AG04450 (cell line): Measurements from ENCODE around the gene MAPKAP1. TPM values are rescaled to one million over a fixed set of nuclear protein-coding genes. Genes with fewer than 3 reads are reported as not detected.

Experiments used
- CTCF ChIA-PET: fragments of 300-600, 350-600 bp; formaldehyde crosslinking; extraction: SDS; loops from one replicate; lab custom pipeline; 2022; ENCODE audit warnings: antibody characterized with exemption, inconsistent platforms; lab: Charles Lee
- POLR2A ChIA-PET: fragments of 350-600 bp; formaldehyde crosslinking; extraction: SDS; loops from one replicate; lab custom pipeline; 2021; ENCODE audit warnings: antibody characterized with exemption, inconsistent platforms; lab: Yijun Ruan, JAX
- DNase-seq: peaks from one replicate; pipeline ENCODE4 v3.0.0-alpha.2; 2011; ENCODE audit warnings: low read depth, low spot score
- H3K27ac ChIP-seq: one replicate; pipeline ENCODE4 v1.5.1; 2012; ENCODE audit warnings: low read depth, low read length, control low read depth
- H3K27me3 ChIP-seq: one replicate; pipeline ENCODE4 v1.6.0; 2012; ENCODE audit warnings: low read length; ENCODE audit not compliant: control insufficient read depth, insufficient read depth
- H3K4me3 ChIP-seq: 2 replicates; pipeline ENCODE4 v1.5.1; 2011; ENCODE audit warnings: mild to moderate bottlenecking, low read depth, low read length, control low read depth
- H3K9me3 ChIP-seq: 2 replicates; pipeline ENCODE4 v1.5.1; 2012; ENCODE audit warnings: low read length; ENCODE audit not compliant: control insufficient read depth, insufficient read depth
- polyA plus RNA-seq: library from polyadenylated mRNA; depleted of rRNA; stranded (reverse); fragments of >200 nt; gene quantifications from 2 replicates; pipeline ENCODE4 v1.2.3, GENCODE V29; 2011
- TF ChIP-seq, protein P1 (sequence below): IDR thresholded peaks from 2 replicates; pipeline ENCODE4 v1.5.1; 2011; ENCODE audit warnings: low read depth, low read length, control low read depth, inconsistent platforms

Gene MAPKAP1
- polyA plus RNA-seq, 1 experiment, result 140 TPM

DNA sequence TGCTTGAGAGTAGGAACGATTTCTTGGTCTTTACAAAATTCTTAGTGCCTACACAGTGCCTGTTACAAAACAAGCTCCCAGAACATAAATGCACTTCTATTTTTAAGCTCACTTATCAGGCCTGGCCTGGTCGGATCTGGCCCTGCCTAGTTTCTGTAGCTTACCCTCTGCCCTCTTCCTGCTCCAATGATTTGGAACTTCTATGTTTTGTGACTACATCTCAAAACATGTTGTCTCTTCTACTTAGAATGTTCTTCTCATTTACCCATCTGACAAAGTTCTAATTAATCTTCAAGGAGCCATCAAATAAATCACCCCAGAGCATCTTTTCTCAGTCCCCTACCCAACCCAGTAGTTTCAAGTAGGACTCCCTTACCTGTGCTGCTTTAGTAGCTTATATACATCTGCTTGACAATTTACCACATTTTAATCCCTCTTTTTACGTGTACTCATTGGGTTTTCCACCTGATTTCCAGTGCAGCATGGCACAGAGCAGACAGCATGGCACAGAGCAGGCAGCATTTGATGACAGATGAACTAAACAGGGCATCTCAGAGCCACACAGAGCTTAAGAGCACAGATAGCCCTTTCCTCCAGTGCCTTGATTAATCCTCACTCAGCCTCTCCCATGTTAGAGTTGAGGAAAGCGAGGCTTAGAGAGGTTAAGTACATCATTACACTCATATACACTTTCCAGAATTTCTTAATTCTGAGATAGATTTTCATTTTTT lies 171.9 kb downstream of the MAPKAP1 start:
- Histone ChIP-seq H3K27ac (no peak overlapping the region), H3K4me3 (no peak overlapping the region), H3K9me3 (no peaks in the 10 kb centered on the region), H3K27me3 (no peaks in the 10 kb centered on the region)
- no peak for DNase-seq
- ChIA-PET POLR2A (interaction anchor here (0.5 to 0.9 kb wide), 2 partner anchors 9 to 218 kb away, joined by 4 read pairs; no protein-coding TSS in a partner anchor), CTCF (interaction anchor here (1.4 kb wide), 1 partner anchor 9 kb away, joined by 5 read pairs; no protein-coding TSS in a partner anchor)
- TF ChIP-seq, protein P1, sequence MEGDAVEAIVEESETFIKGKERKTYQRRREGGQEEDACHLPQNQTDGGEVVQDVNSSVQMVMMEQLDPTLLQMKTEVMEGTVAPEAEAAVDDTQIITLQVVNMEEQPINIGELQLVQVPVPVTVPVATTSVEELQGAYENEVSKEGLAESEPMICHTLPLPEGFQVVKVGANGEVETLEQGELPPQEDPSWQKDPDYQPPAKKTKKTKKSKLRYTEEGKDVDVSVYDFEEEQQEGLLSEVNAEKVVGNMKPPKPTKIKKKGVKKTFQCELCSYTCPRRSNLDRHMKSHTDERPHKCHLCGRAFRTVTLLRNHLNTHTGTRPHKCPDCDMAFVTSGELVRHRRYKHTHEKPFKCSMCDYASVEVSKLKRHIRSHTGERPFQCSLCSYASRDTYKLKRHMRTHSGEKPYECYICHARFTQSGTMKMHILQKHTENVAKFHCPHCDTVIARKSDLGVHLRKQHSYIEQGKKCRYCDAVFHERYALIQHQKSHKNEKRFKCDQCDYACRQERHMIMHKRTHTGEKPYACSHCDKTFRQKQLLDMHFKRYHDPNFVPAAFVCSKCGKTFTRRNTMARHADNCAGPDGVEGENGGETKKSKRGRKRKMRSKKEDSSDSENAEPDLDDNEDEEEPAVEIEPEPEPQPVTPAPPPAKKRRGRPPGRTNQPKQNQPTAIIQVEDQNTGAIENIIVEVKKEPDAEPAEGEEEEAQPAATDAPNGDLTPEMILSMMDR, result no peak

DNA sequence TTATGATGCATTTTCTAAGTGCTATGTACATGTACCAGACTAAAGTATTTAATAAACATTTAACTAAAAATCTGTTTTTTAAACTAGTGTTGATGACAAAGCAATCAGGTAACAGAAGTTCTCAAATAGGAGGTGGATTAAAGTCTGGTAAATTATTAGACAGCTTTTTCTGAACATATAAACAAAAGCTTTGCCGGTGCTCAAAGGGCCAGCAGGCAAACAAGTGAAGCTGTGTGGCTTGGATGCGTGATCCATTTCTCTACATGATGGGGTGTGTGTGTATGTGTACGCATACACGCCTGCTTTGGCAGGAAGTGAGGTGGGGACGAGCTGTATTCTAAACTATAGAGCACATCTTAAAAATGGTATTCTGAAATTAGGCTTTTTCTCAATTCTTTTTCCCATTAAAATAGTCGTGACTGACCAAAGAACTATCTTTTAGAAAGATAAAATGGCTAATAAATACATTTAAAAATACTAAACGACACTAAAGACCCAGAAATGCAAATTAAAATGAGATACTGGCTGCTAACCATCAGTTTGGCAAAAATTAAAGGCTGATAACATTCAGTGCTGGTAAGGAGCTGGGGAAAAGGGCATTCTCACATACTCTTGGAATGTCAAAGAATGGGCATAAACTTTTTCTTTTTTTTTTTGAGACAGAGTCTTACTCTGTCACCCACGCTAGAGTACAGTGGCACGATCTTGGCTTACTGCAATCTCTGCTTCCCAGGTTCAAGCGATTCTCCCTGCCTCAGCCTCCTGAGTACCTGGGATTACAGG lies 174.0 kb downstream of the MAPKAP1 start:
- CTCF ChIA-PET, result no interaction called here

DNA sequence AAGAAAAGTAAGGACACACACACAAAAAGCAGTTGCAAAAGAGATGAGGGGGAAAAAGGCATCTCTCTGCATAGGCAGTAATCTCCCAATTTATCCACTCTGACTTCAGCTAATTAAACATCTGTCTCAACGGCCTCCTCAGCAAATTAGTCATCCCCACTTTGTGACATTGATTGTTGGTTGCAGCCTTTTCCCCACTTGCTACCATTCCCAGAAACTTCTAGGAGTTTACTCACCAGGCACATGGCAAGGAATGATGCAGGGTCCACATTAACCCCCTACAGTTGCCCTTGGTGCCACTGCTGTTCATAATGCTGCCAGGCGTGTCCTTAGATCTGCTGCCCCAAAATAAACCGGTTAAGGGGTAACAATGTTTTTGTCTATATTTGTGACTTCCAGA lies 174.6 kb downstream of the MAPKAP1 start:
- no peaks in the 10 kb centered on the region for H3K9me3 ChIP-seq
- no peak overlapping the region for H3K4me3 ChIP-seq
- no peaks in the 10 kb centered on the region for H3K27me3 ChIP-seq
- DNase-seq, result no peak
- POLR2A ChIA-PET, result no interaction called here
- CTCF ChIA-PET, result no interaction called here
- TF ChIP-seq, protein P1, result no peak
- no peak overlapping the region for H3K27ac ChIP-seq

More for the DNA sequence above, 174.0 kb downstream of the MAPKAP1 start:
- Histone ChIP-seq H3K4me3 (no peak overlapping the region), H3K27me3 (no peaks in the 10 kb centered on the region), H3K27ac (no peak overlapping the region), H3K9me3 (no peaks in the 10 kb centered on the region)
- POLR2A ChIA-PET, result no interaction called here
- TF ChIP-seq, protein P1, result no peak
- DNase-seq, result no peak

DNA sequence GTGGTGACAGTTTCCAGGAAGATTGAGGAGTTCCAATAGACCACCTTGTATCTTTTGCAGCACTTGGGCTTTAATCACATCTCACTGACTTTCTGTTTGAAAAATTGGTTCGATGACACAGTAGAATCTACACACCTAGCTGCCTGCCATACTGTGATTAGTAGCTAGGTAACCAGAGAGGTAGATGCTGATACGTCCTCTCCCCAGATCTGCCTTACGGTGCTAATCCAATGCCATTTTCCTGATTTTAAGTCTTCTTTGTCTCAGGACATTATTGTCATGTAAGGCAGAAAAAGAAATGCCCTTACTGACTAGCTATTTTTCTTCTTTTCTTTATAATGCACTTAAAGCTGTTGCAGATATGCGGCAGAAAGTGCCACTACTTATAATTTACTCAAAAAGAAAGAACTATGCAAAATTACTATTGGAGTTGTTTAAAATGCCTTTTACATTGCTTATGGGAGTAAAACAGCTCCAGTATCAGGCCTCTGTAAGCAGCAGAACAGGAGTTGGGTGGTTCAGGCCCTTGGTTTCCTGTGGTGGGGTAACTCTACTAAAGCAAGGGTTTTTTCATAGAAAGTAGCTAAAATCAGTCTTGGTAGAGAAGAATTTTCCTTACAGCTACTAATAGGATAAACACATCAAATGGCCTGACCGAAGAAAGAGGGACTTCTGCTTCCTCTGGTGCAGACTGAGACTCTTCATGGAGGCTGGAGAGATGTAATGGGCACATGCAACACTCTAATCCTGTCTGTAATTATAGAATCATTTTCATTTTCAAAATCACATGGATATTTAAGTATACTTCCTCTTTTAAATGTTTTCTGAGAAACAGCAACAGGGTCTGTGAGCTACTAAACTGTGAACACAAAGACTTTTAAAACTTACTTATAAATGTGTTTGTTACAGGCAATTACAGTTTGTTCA lies 177.2 kb downstream of the MAPKAP1 start:
- CTCF ChIA-PET, result interaction anchor here (0.6 to 1.9 kb wide), 5 partner anchors 29 to 364 kb away, joined by 3 to 5 read pairs (median 4); no protein-coding TSS in a partner anchor
- DNase-seq, result no peak
- H3K27ac ChIP-seq, result no peak overlapping the region

More for the DNA sequence above, 177.2 kb downstream of the MAPKAP1 start:
- Histone ChIP-seq H3K4me3 (no peak overlapping the region), H3K27me3 (no peaks in the 10 kb centered on the region), H3K9me3 (no peaks in the 10 kb centered on the region)
- TF ChIP-seq, protein P1, result no peak
- POLR2A ChIA-PET, result no interaction called here
